NCI-H1436 (cell line): ENCODE measurements around the gene GBF1.

ENCODE experiments used
- DNase-seq: peaks from one replicate; lab custom pipeline; 2025; lab: John Stamatoyannopoulos, UW

The GBF1 gene

GRCh38 chr10:102395400-102396316 is 150.3 kb downstream of the GBF1 start, which contains the start of gene NFKB2:
TSS of gene NFKB2 (plus strand) at chr10:102395705. CDS start at chr10:102395960, 255 bp downstream.
- peak; percentile 58 for DNase-seq

GRCh38 chr10:102396317-102396650 is 151.0 kb downstream of the GBF1 start:
- no peak for DNase-seq

DNA sequence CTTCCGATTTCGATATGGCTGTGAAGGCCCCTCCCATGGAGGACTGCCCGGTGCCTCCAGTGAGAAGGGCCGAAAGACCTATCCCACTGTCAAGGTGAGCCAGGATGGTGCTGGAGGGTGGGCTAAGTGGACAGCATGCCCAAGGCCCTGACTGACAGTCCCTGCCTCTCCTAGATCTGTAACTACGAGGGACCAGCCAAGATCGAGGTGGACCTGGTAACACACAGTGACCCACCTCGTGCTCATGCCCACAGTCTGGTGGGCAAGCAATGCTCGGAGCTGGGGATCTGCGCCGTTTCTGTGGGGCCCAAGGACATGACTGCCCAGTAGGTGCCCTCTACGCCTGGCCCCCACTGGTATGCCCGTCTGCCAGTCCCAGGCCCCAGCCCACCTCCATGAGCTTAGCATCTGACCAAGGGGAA is 151.4 kb downstream of the GBF1 start:
- no peak for DNase-seq

DNA sequence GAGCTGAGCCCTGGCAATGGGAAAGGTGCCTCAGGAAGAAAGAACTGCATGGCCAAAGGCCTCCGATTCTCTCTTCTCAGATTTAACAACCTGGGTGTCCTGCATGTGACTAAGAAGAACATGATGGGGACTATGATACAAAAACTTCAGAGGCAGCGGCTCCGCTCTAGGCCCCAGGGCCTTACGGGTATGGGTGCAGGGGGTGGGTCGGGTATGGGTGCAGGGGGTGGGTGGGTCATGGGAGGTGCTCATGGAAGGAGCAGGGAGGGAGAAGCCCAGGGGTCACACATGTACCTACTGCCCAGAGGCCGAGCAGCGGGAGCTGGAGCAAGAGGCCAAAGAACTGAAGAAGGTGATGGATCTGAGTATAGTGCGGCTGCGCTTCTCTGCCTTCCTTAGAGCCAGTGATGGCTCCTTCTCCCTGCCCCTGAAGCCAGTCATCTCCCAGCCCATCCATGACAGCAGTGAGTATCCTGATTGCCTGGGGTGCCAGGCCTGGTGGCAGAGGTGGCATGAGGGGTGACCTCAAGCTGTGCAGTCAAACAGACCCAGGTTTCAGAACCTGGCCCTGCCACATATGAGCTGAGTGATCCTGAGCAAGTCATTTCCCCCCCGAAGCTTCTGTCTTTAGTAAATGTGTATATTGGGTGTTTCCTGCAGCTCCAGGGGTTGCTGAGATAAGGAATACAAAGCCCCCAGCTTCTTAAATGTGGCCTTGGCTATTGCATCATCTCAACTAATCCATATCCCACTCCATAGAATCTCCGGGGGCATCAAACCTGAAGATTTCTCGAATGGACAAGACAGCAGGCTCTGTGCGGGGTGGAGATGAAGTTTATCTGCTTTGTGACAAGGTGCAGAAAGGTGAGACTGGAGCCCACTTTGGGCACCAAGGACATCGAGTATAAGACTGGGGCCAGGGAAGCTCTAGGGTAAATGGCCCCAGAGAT is 152.2 kb downstream of the GBF1 start:
- no peak for DNase-seq

GRCh38 chr10:102398172-102399020 is 153.1 kb downstream of the GBF1 start:
- DNase-seq = no peak

GRCh38 chr10:102399217-102400021 is 154.1 kb downstream of the GBF1 start:
- DNase-seq = peak; percentile 65

DNA sequence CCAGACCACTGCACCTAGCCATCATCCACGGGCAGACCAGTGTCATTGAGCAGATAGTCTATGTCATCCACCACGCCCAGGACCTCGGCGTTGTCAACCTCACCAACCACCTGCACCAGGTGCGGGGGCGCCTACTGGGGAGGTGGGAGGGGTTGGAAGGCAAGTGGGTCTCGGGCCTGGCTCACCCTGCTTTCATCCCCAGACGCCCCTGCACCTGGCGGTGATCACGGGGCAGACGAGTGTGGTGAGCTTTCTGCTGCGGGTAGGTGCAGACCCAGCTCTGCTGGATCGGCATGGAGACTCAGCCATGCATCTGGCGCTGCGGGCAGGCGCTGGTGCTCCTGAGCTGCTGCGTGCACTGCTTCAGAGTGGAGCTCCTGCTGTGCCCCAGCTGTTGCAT is 154.7 kb downstream of the GBF1 start:
- no peak for DNase-seq

- DNase-seq = no peak
These were observed 155.4 kb downstream of the GBF1 start for GRCh38 chr10:102400598-102401341.

GRCh38 chr10:102401342-102401654 is 156.0 kb downstream of the GBF1 start:
- no peak for DNase-seq

GRCh38 chr10:102401735-102402511 is 156.6 kb downstream of the GBF1 start:
- no peak for DNase-seq

DNA sequence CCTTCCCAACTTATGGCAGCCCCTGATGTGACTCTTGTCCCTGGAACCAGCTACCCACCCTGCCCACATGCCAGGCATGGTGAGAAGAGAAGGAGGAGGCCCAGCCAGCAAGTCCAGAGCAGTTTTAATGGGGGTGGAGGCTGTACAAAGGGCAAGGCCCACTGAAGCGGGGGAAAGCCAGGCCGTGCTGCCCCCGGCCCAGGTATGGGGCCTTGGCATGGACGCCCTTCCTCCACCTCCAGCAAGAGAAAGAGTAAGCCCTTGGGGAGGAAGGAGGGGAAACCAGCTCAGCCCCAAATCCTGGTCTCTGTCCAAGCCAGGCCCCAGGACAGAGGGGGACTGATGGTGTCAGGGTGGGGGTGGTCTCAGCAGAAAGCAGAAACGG is 157.2 kb downstream of the GBF1 start:
- no peak for DNase-seq

DNA sequence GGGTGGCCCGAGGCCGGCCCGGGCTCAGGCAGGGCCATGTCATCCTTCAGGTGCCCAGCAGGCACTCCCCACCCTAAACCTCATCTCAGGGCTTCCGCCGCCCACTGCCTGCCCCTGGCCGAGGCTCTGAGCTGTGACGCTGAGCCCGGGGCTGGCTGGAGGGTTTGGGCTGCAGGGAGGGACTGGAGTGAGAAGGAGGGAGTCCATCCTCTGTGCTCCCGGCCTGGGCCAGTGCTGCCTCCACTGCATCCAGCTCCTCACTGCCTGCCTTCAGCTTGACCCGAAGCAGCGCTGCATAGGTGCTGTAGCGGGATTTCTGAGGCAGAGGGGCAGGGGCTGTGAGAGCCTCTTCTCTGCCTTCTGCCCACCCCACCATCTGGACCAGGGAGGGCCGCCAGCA is 157.8 kb downstream of the GBF1 start:
- no peak for DNase-seq

GRCh38 chr10:102404361-102405107 is 159.2 kb downstream of the GBF1 start:
- DNase-seq = no peak

GRCh38 chr10:102405108-102405571 is 159.8 kb downstream of the GBF1 start:
- no peak for DNase-seq

- no peak for DNase-seq
These were observed 160.3 kb downstream of the GBF1 start for GRCh38 chr10:102405632-102406031.

GRCh38 chr10:102406815-102407214 is 161.5 kb downstream of the GBF1 start:
- no peak for DNase-seq

DNA sequence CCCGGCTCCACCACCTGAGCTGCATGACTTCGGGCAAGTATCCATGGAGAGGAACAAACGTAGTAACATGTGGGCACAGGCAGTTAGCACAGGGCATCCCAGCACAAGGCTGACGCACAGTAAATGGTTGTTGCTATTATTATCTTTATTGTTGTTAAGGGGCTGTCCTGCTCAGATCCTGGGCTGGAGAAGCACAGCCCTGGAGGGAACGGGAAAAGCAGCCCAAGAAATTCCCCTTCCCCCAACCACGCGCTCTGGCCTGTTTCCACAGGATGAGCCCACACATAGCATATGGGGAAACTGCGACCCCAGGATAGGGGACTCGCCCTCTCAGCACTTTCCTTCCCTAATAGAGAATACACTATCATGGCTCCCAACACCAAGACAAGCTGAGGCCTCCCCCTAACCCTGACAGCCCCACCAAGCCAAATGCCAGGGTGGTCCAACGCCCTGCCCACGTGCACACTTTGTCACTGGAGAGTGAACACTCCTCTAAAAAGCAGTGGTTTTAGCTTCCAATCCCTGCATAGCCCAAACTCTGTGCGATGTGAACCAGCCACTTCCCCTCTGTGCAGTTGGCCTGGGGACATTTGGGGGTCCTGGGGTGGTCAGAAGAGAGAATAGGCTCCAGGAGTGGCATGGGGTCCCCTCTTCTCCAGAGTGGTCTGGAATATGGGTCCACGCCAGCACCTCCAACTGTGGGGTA is 162.2 kb downstream of the GBF1 start:
- DNase-seq = no peak

GRCh38 chr10:102408131-102408727 is 162.9 kb downstream of the GBF1 start:
- DNase-seq = no peak
